Pons (tissue), 1 donor: Measurements from ENCODE around the gene HYOU1.
"Not testable (repeated sequence)": the region's sequence is repeated elsewhere in the genome, so short reads cannot be mapped to it uniquely, and the experiment has no call there.

Experiments used
- DNase-seq: peaks from one replicate; pipeline ENCODE4 v3.0.0-alpha.2; 2016; ENCODE audit warnings: low spot score

Gene HYOU1

GRCh38 chr11:119041821-119042514, 15.0 kb downstream of the HYOU1 start:
- no peak for DNase-seq

GRCh38 chr11:119039471-119039870, 17.5 kb downstream of the HYOU1 start:
- not testable (repeated sequence) for DNase-seq

- no peak for DNase-seq
Measured at GRCh38 chr11:119038884-119039283, 18.1 kb downstream of the HYOU1 start.

GRCh38 chr11:119034813-119035212, 22.2 kb downstream of the HYOU1 start:
- no peak for DNase-seq

- DNase-seq, result not testable (repeated sequence)
Measured at GRCh38 chr11:119033421-119033820, 23.6 kb downstream of the HYOU1 start.

GRCh38 chr11:119031912-119032280, 25.1 kb downstream of the HYOU1 start:
- no peak for DNase-seq

- peak; percentile 98 for DNase-seq
Measured at GRCh38 chr11:119030329-119031047, 26.5 kb downstream of the HYOU1 start, which contains the start of gene SLC37A4. TSS of gene SLC37A4 (minus strand) at chr11:119030877.

- no peak for DNase-seq
Measured at GRCh38 chr11:119030029-119030328, 27.0 kb downstream of the HYOU1 start.

GRCh38 chr11:119029340-119030028, 27.5 kb downstream of the HYOU1 start:
- peak; percentile 30 for DNase-seq

GRCh38 chr11:119029069-119029339, 28.0 kb downstream of the HYOU1 start:
- DNase-seq, result no peak

GRCh38 chr11:119028346-119029068, 28.5 kb downstream of the HYOU1 start:
- DNase-seq, result no peak

GRCh38 chr11:119027561-119028345, 29.3 kb downstream of the HYOU1 start:
- no peak for DNase-seq

- DNase-seq, result no peak
Measured at GRCh38 chr11:119026970-119027369, 30.0 kb downstream of the HYOU1 start.

- no peak for DNase-seq
Measured at GRCh38 chr11:119025978-119026766, 30.8 kb downstream of the HYOU1 start.

GRCh38 chr11:119025541-119025940, 31.5 kb downstream of the HYOU1 start:
- DNase-seq, result no peak

GRCh38 chr11:119025099-119025473, 31.9 kb downstream of the HYOU1 start:
- DNase-seq, result no peak

GRCh38 chr11:119024430-119025098, 32.4 kb downstream of the HYOU1 start:
- no peak for DNase-seq

GRCh38 chr11:119023741-119024140, 33.3 kb downstream of the HYOU1 start:
- DNase-seq, result no peak

- no peak for DNase-seq
Measured at GRCh38 chr11:119021631-119022030, 35.4 kb downstream of the HYOU1 start.

GRCh38 chr11:119019996-119020395, 37.0 kb downstream of the HYOU1 start:
- DNase-seq, result no peak
